Body of pancreas (tissue), 4 donors: ENCODE results near the gene ELL2.
A peak's percentile ranks its signal among the peaks of the same experiment; 100 is the strongest.

Experiments used
- POLR2A ChIP-seq, 3 donors: fragments of 450-650 bp; IDR thresholded peaks; one replicate each; pipeline ENCODE4 v1.6.1; 2016; ENCODE audit warnings: antibody characterized with exemption in 3 of 3, mild to moderate bottlenecking in 2 of 3
- TF ChIP-seq, protein P1 (sequence below), 7 experiments: fragments of 450-650 bp in 4 of 7; fragments of 200-600 bp in 3 of 7; sonication (generic) in 3 of 7; IDR thresholded peaks; one replicate each; pipeline ENCODE4 v1.5.1; 2016 to 2019; ENCODE audit warnings: antibody characterized with exemption in 7 of 7

GRCh38 chr5:95850391-95850894, 111.2 kb downstream of the ELL2 start:
- TF ChIP-seq, protein P1, sequence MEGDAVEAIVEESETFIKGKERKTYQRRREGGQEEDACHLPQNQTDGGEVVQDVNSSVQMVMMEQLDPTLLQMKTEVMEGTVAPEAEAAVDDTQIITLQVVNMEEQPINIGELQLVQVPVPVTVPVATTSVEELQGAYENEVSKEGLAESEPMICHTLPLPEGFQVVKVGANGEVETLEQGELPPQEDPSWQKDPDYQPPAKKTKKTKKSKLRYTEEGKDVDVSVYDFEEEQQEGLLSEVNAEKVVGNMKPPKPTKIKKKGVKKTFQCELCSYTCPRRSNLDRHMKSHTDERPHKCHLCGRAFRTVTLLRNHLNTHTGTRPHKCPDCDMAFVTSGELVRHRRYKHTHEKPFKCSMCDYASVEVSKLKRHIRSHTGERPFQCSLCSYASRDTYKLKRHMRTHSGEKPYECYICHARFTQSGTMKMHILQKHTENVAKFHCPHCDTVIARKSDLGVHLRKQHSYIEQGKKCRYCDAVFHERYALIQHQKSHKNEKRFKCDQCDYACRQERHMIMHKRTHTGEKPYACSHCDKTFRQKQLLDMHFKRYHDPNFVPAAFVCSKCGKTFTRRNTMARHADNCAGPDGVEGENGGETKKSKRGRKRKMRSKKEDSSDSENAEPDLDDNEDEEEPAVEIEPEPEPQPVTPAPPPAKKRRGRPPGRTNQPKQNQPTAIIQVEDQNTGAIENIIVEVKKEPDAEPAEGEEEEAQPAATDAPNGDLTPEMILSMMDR (IDR thresholded peaks at IDR 0.05) = no peak
- TF ChIP-seq POLR2A (IDR thresholded peaks at IDR 0.05) = peak in 2 of 3 donors; percentile 19 to 47
